Adrenal gland (tissue), 12 donors: Measurements from ENCODE around the gene MAIP1. TPM values are rescaled to one million over a fixed set of nuclear protein-coding genes. Genes with fewer than 3 reads are reported as not detected.

Source experiments
- DNase-seq, 7 donors: peaks; one replicate each; pipeline ENCODE4 v3.0.0-alpha.2; 2019 to 2020
- H3K27ac ChIP-seq, 5 donors: fragments of 200-600 bp; sonication (generic) in 4 of 5; 1 replicate in 3 of 5; 2 replicates in 2 of 5; pipeline versions ENCODE4 v1.5.1 to v1.8.0; 2016 to 2020; ENCODE audit warnings: mild to moderate bottlenecking in 1 of 5
- H3K27me3 ChIP-seq: fragments of 200-600 bp; 2 replicates; pipeline ENCODE4 v1.8.0; 2021
- H3K36me3 ChIP-seq, 2 donors: fragments of 200-600 bp; replicated peaks in 1 of 2; 1 replicate in 1 of 2; 2 replicates in 1 of 2; pipeline versions ENCODE4 v1.5.1 to v1.8.0; 2018 to 2022
- H3K4me1 ChIP-seq, 2 donors: fragments of 200-600 bp; replicated peaks in 1 of 2; 1 replicate in 1 of 2; 2 replicates in 1 of 2; pipeline versions ENCODE4 v1.5.1 to v1.8.0; 2018 to 2021
- H3K4me3 ChIP-seq, 4 donors: fragments of 200-600 bp; sonication (generic) in 3 of 4; one replicate each; pipeline ENCODE4 v1.5.1; 2016 to 2018
- H3K9me3 ChIP-seq, 3 donors: fragments of 200-600 bp; sonication (generic) in 1 of 3; replicated peaks in 1 of 3; 1 replicate in 2 of 3; 2 replicates in 1 of 3; pipeline versions ENCODE4 v1.5.1 to v1.8.0; 2016 to 2021
- POLR2A ChIP-seq, 2 donors: fragments of 450-650 bp; IDR thresholded peaks; one replicate each; pipeline ENCODE4 v1.6.1; 2017; ENCODE audit warnings: antibody characterized with exemption in 2 of 2, mild to moderate bottlenecking in 2 of 2, moderate library complexity in 1 of 2
- WGBS, 4 donors: extraction: QIAGEN DNeasy Blood & Tissue Kit in 2 of 4; methylation state at CpG; one replicate each; pipeline versions ENCODE4 v1.1.5 to v1.1.7; 2013 to 2017; 5-methylcytosine and 5-hydroxymethylcytosine counted together
- intact Hi-C, 2 donors: fragments of 100-400 bp; cut with DNase I; formaldehyde crosslinking; loops; one replicate each; pipeline versions ENCODE4 v1.14.1 to v1.15.0; 2022 to 2023
- polyA plus RNA-seq, 3 donors: library from polyadenylated mRNA; stranded (reverse); fragments of 200-250 nt in 2 of 3; fragments of 350-450 nt in 1 of 3; fragmentation: Illumina TruSeq in 1 of 3; extraction: RNeasy Lipid Tissue Mini Kit (QIAGEN cat#74804) in 1 of 3; gene quantifications; one replicate each; pipeline ENCODE4 v1.2.3, GENCODE V29; 2013 to 2014
- total RNA-seq, 9 donors: library from RNA; depleted of rRNA in 4 of 9; stranded (reverse); fragments of >200 nt in 4 of 9; fragments of 120-200 nt in 1 of 9; fragmentation: NEBNext Ultra II Directional in 1 of 9; extraction: Animal tissue kit (Norgen Biotek cat#: 25700) in 1 of 9; gene quantifications; one replicate each; pipeline versions ENCODE4 v1.1.0 to v1.2.4, GENCODE V29; 2013 to 2023
- TF ChIP-seq, protein P1 (sequence below), 6 experiments: fragments of 450-650 bp in 4 of 6; fragments of 200-600 bp in 2 of 6; sonication (generic) in 1 of 6; IDR thresholded peaks; 1 replicate in 5 of 6; 2 replicates in 1 of 6; pipeline versions ENCODE4 v1.5.1 to v1.8.0; 2016 to 2021; ENCODE audit warnings: antibody characterized with exemption in 6 of 6, mild to moderate bottlenecking in 2 of 6, moderate library complexity in 1 of 6
- donor health status: healthy with polysubstance abuse.
- donor health status: Bipolar disorder and iron deficiency.
- donor health status: DM: yes; HTN: yes; CAD: no.
- donor health status: DM: no; HTN: no; CAD: no.
- donor health status: DM: no; HTN: no; CAD: no.
- donor health status: DM: yes; HTN: yes; CAD: no.

Gene MAIP1
- total and polyA plus RNA-seq, 12 donors, result 6.6 to 55.4 (median 26.3) TPM

DNA sequence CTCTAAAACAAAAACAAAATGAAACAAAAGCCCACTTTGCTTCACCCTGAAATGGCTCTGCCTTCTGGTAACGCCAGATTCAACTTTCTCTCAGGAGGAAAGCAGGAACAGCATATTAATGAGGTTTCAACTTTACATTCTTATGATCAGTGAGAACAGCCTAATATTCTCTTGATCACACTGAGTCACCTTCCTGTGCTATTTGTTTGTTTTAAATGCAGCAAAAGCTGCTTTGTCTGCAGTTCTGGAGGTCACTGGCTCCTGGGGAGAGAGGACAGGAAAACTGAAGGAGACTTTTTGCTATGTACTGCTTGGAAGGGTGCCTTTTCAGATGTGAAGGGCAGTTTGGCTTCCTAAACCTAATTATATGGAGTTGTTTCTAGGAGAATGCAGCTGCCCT is 48.1 kb downstream of the MAIP1 start:
- TF ChIP-seq POLR2A (IDR thresholded peaks at IDR 0.05), result no peak
- TF ChIP-seq, protein P1, sequence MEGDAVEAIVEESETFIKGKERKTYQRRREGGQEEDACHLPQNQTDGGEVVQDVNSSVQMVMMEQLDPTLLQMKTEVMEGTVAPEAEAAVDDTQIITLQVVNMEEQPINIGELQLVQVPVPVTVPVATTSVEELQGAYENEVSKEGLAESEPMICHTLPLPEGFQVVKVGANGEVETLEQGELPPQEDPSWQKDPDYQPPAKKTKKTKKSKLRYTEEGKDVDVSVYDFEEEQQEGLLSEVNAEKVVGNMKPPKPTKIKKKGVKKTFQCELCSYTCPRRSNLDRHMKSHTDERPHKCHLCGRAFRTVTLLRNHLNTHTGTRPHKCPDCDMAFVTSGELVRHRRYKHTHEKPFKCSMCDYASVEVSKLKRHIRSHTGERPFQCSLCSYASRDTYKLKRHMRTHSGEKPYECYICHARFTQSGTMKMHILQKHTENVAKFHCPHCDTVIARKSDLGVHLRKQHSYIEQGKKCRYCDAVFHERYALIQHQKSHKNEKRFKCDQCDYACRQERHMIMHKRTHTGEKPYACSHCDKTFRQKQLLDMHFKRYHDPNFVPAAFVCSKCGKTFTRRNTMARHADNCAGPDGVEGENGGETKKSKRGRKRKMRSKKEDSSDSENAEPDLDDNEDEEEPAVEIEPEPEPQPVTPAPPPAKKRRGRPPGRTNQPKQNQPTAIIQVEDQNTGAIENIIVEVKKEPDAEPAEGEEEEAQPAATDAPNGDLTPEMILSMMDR (IDR thresholded peaks at IDR 0.05), result no peak
- intact Hi-C loops, result no loop called here
- Histone ChIP-seq H3K36me3 (no peaks in the 10 kb centered on the region), H3K4me1 (no peaks in the 10 kb centered on the region), H3K27ac (no peak overlapping the region), H3K27me3 (no peaks in the 10 kb centered on the region), H3K9me3 (no peaks in the 10 kb centered on the region), H3K4me3 (no peak overlapping the region)
- no peak for DNase-seq
- WGBS, 4 donors, result 74 to 83% (median 80%) methylated on average over 1 of the region's 1 CpG

DNA sequence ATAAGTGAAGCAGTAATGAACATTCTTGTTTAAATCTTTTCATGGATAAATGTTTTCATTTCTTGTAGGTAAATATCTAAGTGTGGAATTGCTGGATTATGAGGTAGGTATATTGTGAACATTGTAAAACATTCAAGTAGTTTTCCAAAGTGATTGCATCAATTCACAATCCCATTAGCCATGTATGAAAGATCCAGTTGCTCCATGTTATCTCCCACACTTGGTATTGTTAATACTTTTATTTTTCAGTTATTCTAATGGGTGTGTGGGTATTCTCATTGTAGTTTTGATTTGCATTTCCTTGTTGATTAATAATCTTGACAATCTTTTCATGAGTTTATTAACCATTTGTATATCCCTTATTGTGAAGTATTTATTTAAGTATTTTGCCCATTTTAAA is 50.3 kb downstream of the MAIP1 start:
- intact Hi-C loops, result loop anchor here in 1 of 2 donors (5.0 kb wide), 1 partner anchor 37 kb away; no protein-coding TSS in a partner anchor
- H3K9me3 ChIP-seq, result no peaks in the 10 kb centered on the region
- H3K27ac ChIP-seq, result no peak overlapping the region
- no peaks in the 10 kb centered on the region for H3K36me3 ChIP-seq
- H3K4me1 ChIP-seq, result no peaks in the 10 kb centered on the region
- TF ChIP-seq POLR2A (IDR thresholded peaks at IDR 0.05), result no peak
- TF ChIP-seq, protein P1 (IDR thresholded peaks at IDR 0.05), result no peak
- no peak overlapping the region for H3K4me3 ChIP-seq
- no peaks in the 10 kb centered on the region for H3K27me3 ChIP-seq
- DNase-seq, result no peak

DNA sequence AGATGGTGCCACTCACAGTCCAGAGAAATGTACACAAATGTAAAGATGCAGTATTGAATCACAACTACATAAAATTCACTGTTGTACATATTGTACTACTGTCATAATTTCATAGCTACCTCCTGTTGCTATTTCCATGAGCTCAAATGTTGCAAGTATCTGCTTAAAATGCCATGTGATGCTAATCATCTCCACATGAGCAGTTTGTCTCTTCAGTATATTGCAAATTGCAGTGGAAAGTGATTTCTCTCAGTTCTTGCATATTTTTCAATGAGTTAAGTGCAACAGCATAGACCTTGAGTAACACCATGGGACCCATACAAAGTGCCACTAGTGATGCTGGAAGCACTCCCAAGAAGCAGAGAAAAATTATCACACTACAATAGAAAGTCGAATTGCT is 51.9 kb downstream of the MAIP1 start:
- intact Hi-C loops, result loop anchor here in 1 of 2 donors (5.0 kb wide), 1 partner anchor 35 kb away; no protein-coding TSS in a partner anchor
- 60 to 78% (median 63%) methylated on average over 1 of the region's 1 CpG for WGBS, 4 donors

DNA sequence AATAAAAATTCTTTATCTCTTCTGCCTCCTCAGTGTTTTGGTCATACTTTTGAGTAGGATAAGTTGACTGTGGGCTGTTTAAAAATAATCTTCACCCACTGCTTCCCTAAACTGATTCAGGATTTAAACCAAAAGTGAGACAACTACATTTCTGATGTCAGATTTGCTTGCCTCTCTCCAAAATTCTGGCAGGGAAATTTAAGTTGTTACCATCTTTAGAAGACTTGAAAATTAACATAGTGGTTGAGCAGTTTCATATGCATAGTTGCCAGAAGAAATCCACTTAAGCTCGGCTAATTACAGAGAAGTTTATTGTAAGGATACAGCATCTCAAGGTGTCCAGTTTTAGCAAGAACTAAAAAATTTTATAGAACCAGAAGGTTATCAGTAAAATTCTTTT is 57.0 kb downstream of the MAIP1 start:
- TF ChIP-seq POLR2A (IDR thresholded peaks at IDR 0.05), result no peak
- TF ChIP-seq, protein P1 (IDR thresholded peaks at IDR 0.05), result no peak
- H3K36me3 ChIP-seq, result no peaks in the 10 kb centered on the region
- H3K4me3 ChIP-seq, result no peak overlapping the region
- H3K27me3 ChIP-seq, result no peaks in the 10 kb centered on the region
- intact Hi-C loops, result no loop called here
- no peaks in the 10 kb centered on the region for H3K9me3 ChIP-seq
- 91 to 100% (median 93%) methylated on average over 1 of the region's 1 CpG for WGBS, 4 donors
- H3K27ac ChIP-seq, result no peak overlapping the region
- no peaks in the 10 kb centered on the region for H3K4me1 ChIP-seq
- no peak for DNase-seq

More for the DNA sequence above, 51.9 kb downstream of the MAIP1 start:
- Histone ChIP-seq H3K27ac (no peak overlapping the region), H3K9me3 (no peaks in the 10 kb centered on the region), H3K36me3 (no peaks in the 10 kb centered on the region), H3K4me1 (no peaks in the 10 kb centered on the region), H3K4me3 (no peak overlapping the region), H3K27me3 (no peaks in the 10 kb centered on the region)
- TF ChIP-seq, protein P1 (IDR thresholded peaks at IDR 0.05), result no peak
- no peak for TF ChIP-seq POLR2A (IDR thresholded peaks at IDR 0.05)
- no peak for DNase-seq

Other genes with a start within 250 kb of the MAIP1 start
- 10 to 100 TPM in 6 of 9 donors, 1 to 10 TPM in 3; 4.6 to 19.1 (median 11.5) TPM for gene FTCDNL1, start 104.4 kb upstream of the MAIP1 start, total RNA-seq
- 1 to 10 TPM; 2.6 to 3.8 (median 3.4) TPM for gene FTCDNL1, start 104.4 kb upstream of the MAIP1 start, polyA plus RNA-seq
- gene C2orf69, start 44.3 kb upstream of the MAIP1 start, total RNA-seq, result 10 to 100 TPM; 12.5 to 26.6 (median 19.8) TPM
- 10 to 100 TPM in 1 of 3 donors, 1 to 10 TPM in 2; 7.8 to 26.8 (median 7.8) TPM for gene C2orf69, start 44.3 kb upstream of the MAIP1 start, polyA plus RNA-seq
- 10 to 100 TPM in 4 of 9 donors, 1 to 10 TPM in 5; 4.6 to 16.9 (median 7.2) TPM for gene TYW5, start 91 bp upstream of the MAIP1 start, total RNA-seq
- gene TYW5, start 91 bp upstream of the MAIP1 start, polyA plus RNA-seq, result 10 to 100 TPM in 1 of 3 donors, 1 to 10 TPM in 2; 6.5 to 10.2 (median 8.7) TPM